AG04450 (cell line): ENCODE measurements around the gene EPB41L2. TPM values are rescaled to one million over a fixed set of nuclear protein-coding genes. Genes with fewer than 3 reads are reported as not detected.

ENCODE experiments used
- CTCF ChIA-PET: fragments of 300-600, 350-600 bp; formaldehyde crosslinking; extraction: SDS; loops from one replicate; lab custom pipeline; 2022; ENCODE audit warnings: antibody characterized with exemption, inconsistent platforms; lab: Charles Lee
- POLR2A ChIA-PET: fragments of 350-600 bp; formaldehyde crosslinking; extraction: SDS; loops from one replicate; lab custom pipeline; 2021; ENCODE audit warnings: antibody characterized with exemption, inconsistent platforms; lab: Yijun Ruan, JAX
- DNase-seq: peaks from one replicate; pipeline ENCODE4 v3.0.0-alpha.2; 2011; ENCODE audit warnings: low read depth, low spot score
- H3K27ac ChIP-seq: one replicate; pipeline ENCODE4 v1.5.1; 2012; ENCODE audit warnings: low read depth, low read length, control low read depth
- H3K27me3 ChIP-seq: one replicate; pipeline ENCODE4 v1.6.0; 2012; ENCODE audit warnings: low read length; ENCODE audit not compliant: control insufficient read depth, insufficient read depth
- H3K4me3 ChIP-seq: 2 replicates; pipeline ENCODE4 v1.5.1; 2011; ENCODE audit warnings: mild to moderate bottlenecking, low read depth, low read length, control low read depth
- H3K9me3 ChIP-seq: 2 replicates; pipeline ENCODE4 v1.5.1; 2012; ENCODE audit warnings: low read length; ENCODE audit not compliant: control insufficient read depth, insufficient read depth
- CTCF ChIP-seq: IDR thresholded peaks from 2 replicates; pipeline ENCODE4 v1.5.1; 2011; ENCODE audit warnings: low read depth, low read length, control low read depth, inconsistent platforms
- polyA plus RNA-seq: library from polyadenylated mRNA; depleted of rRNA; stranded (reverse); fragments of >200 nt; gene quantifications from 2 replicates; pipeline ENCODE4 v1.2.3, GENCODE V29; 2011

EPB41L2 gene
- polyA plus RNA-seq, 1 experiment, result 165 TPM

- no peaks in the 10 kb centered on the region for H3K9me3 ChIP-seq
- no peak overlapping the region for H3K4me3 ChIP-seq
- no peaks in the 10 kb centered on the region for H3K27me3 ChIP-seq
- CTCF ChIA-PET, result interaction anchor here (0.5 to 1.1 kb wide), 3 partner anchors 79 to 199 kb away, joined by 3 to 7 read pairs (median 3); partner anchors contain the start of gene EPB41L2
- no peak for TF ChIP-seq CTCF
- DNase-seq, result no peak
- H3K27ac ChIP-seq, result no peak overlapping the region
- POLR2A ChIA-PET, result no interaction called here
These were observed 98.8 kb downstream of the EPB41L2 start for GRCh38 chr6:130964289-130964688.

GRCh38 chr6:130962966-130963365 is 100.1 kb downstream of the EPB41L2 start:
- ChIA-PET POLR2A (no interaction called here), CTCF (interaction anchor here (0.9 kb wide), 1 partner anchor 78 kb away, joined by 3 read pairs; no protein-coding TSS in a partner anchor)
- no peak for TF ChIP-seq CTCF
- DNase-seq, result no peak
- Histone ChIP-seq H3K9me3 (no peaks in the 10 kb centered on the region), H3K27me3 (no peaks in the 10 kb centered on the region), H3K4me3 (no peak overlapping the region), H3K27ac (no peak overlapping the region)

DNA sequence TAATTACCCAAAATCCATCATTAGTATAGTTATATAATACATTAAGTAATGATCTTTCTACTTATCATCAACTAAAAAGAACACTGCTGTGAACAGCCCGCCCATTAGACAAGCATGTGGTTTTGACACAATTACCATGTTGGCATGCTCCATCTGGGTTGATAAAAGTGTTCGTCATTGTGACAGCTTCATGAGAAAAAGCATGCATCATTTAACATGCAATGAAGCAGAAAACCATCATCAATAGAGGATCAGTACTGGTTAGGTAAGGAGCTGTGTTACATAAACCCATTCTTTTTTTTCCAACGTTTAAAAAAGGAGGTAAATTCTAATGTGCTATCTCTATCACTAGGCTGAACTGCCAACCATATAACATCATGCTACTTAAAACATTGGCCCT is 101.9 kb downstream of the EPB41L2 start:
- ChIA-PET POLR2A (no interaction called here), CTCF (interaction anchor here (1.5 kb wide), 1 partner anchor 59 kb away, joined by 3 read pairs; no protein-coding TSS in a partner anchor)
- H3K4me3 ChIP-seq, result no peak overlapping the region
- no peak for DNase-seq
- no peak for TF ChIP-seq CTCF
- H3K27ac ChIP-seq, result no peak overlapping the region
- no peaks in the 10 kb centered on the region for H3K27me3 ChIP-seq
- H3K9me3 ChIP-seq, result no peaks in the 10 kb centered on the region

DNA sequence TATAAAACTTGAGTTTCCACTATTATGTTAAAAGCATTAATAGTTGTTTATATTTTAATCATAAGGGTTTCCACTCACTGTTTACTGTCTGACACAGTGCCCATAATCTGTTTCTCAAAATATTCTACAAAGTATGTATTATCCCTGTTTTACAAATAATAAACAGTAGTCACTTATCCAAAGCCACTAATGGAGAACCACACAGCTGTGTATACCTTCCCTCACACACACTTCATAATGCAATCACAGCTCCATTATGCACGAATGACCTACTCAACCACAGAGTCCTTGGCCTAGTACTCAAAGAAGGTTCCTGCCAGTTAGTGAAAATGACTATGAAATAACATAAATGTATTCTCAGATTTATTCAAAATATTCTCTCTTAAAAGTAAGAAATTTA is 103.1 kb downstream of the EPB41L2 start:
- ChIA-PET POLR2A (interaction anchor here (0.9 kb wide), 1 partner anchor 8 kb away, joined by 3 read pairs; no protein-coding TSS in a partner anchor), CTCF (interaction anchor here (0.9 to 1.5 kb wide), 2 partner anchors 58 to 75 kb away, joined by 3 read pairs; no protein-coding TSS in a partner anchor)
- Histone ChIP-seq H3K27ac (no peak overlapping the region), H3K9me3 (no peaks in the 10 kb centered on the region), H3K4me3 (no peak overlapping the region), H3K27me3 (no peaks in the 10 kb centered on the region)
- DNase-seq, result no peak
- no peak for TF ChIP-seq CTCF

DNA sequence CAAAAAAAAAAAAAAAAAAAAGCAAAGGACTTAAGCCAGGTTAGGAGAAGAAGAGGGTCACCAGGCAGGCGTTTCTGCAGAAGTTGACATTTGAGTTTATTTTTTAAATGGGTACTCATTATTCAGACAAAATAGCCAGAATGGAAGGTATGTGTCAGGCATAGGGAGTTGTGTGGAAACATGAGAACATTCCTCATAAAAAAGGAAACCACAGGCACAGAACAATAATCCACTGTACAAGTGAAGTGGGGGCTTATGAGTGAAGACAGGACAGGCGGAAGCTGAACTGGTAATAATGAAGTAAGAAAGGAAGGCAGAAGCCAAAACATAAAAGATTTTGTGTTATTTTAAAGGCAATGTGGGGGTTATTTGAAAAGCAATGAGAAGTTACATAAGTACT is 104.6 kb downstream of the EPB41L2 start:
- DNase-seq, result no peak
- H3K4me3 ChIP-seq, result no peak overlapping the region
- H3K27ac ChIP-seq, result no peak overlapping the region
- ChIA-PET POLR2A (interaction anchor here (1.0 kb wide), 1 partner anchor 29 kb away, joined by 3 read pairs; no protein-coding TSS in a partner anchor), CTCF (interaction anchor here (0.6 to 1.1 kb wide), 2 partner anchors 8 to 148 kb away, joined by 3 to 6 read pairs; no protein-coding TSS in a partner anchor)
- no peaks in the 10 kb centered on the region for H3K9me3 ChIP-seq
- TF ChIP-seq CTCF, result no peak
- H3K27me3 ChIP-seq, result no peaks in the 10 kb centered on the region
